ENCODE results near the gene RGS2. TPM values are rescaled to one million over a fixed set of nuclear protein-coding genes. Genes with fewer than 3 reads are reported as not detected.

Gene RGS2
- total and polyA plus RNA-seq, 9 of the 15 experiments (the other 6 are each of a cell fraction or from before 2014, with no cell fraction given): 2.5 to 5.4 (median 3.8) TPM

DNA sequence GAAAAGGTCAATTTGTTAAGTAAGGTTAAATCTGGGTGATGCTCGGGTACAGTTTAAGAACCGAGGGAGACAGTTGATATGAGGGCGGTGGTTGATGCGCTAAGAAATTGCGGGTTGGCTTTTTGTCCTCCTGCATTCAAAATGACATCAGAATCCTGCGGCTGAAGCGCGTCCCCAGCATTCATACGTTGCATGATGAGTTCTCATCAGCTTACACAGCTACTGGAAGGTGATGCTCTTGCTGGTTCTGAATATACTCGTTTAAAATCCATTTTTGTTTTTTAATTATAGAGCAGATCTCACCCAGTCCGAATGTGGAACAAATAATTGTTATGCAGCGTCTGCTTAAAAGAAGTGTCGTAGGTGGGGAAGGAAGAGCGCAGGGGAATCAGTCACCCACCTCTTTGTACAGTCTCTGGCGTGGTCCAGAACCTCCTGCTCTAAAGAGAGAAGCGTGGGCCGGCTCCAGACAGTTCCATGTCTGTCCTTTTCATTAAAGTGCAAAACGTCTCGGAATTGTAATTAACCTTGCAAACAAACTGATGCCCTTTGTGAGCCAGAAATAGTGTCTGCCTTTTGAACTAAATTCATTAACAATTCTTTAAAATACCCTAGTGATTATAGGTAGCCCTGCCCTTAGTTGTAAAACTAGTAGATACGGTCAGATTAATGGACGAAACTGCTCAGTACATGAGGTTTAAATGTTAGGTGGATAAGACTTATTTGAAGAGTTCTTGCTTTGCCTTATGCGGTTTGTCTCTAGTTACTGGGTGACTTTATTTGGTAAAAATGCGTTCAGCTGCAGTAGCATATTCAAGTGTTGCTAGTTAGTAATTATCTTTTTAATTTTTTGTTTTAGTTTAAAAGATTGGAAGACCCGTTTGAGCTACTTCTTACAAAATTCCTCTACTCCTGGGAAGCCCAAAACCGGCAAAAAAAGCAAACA, 741 bp downstream of the RGS2 start (continued):
- TF ChIP-seq, protein P1, sequence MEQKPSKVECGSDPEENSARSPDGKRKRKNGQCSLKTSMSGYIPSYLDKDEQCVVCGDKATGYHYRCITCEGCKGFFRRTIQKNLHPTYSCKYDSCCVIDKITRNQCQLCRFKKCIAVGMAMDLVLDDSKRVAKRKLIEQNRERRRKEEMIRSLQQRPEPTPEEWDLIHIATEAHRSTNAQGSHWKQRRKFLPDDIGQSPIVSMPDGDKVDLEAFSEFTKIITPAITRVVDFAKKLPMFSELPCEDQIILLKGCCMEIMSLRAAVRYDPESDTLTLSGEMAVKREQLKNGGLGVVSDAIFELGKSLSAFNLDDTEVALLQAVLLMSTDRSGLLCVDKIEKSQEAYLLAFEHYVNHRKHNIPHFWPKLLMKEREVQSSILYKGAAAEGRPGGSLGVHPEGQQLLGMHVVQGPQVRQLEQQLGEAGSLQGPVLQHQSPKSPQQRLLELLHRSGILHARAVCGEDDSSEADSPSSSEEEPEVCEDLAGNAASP (IDR thresholded peaks at IDR 0.05): no peak
- TF ChIP-seq ZNF316 (IDR thresholded peaks at IDR 0.05): no peak
- TF ChIP-seq ZNF324 (CRISPR knock-in tag; IDR thresholded peaks at IDR 0.05): no peak
- TF ChIP-seq, protein P2, sequence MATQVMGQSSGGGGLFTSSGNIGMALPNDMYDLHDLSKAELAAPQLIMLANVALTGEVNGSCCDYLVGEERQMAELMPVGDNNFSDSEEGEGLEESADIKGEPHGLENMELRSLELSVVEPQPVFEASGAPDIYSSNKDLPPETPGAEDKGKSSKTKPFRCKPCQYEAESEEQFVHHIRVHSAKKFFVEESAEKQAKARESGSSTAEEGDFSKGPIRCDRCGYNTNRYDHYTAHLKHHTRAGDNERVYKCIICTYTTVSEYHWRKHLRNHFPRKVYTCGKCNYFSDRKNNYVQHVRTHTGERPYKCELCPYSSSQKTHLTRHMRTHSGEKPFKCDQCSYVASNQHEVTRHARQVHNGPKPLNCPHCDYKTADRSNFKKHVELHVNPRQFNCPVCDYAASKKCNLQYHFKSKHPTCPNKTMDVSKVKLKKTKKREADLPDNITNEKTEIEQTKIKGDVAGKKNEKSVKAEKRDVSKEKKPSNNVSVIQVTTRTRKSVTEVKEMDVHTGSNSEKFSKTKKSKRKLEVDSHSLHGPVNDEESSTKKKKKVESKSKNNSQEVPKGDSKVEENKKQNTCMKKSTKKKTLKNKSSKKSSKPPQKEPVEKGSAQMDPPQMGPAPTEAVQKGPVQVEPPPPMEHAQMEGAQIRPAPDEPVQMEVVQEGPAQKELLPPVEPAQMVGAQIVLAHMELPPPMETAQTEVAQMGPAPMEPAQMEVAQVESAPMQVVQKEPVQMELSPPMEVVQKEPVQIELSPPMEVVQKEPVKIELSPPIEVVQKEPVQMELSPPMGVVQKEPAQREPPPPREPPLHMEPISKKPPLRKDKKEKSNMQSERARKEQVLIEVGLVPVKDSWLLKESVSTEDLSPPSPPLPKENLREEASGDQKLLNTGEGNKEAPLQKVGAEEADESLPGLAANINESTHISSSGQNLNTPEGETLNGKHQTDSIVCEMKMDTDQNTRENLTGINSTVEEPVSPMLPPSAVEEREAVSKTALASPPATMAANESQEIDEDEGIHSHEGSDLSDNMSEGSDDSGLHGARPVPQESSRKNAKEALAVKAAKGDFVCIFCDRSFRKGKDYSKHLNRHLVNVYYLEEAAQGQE (IDR thresholded peaks at IDR 0.05; ENCODE audit: borderline replicate concordance): 0 out of 2 replicates have a peak, but pooled peaks have one; percentile 0
- TF ChIP-seq, protein P2 (CRISPR knock-in tag; IDR thresholded peaks at IDR 0.05; ENCODE audit: low read depth): no peak
- no peak for TF ChIP-seq XRCC4 (IDR thresholded peaks at IDR 0.05; ENCODE audit: extremely low read depth, insufficient read depth, insufficient read length)
- TF ChIP-seq, protein P3, sequence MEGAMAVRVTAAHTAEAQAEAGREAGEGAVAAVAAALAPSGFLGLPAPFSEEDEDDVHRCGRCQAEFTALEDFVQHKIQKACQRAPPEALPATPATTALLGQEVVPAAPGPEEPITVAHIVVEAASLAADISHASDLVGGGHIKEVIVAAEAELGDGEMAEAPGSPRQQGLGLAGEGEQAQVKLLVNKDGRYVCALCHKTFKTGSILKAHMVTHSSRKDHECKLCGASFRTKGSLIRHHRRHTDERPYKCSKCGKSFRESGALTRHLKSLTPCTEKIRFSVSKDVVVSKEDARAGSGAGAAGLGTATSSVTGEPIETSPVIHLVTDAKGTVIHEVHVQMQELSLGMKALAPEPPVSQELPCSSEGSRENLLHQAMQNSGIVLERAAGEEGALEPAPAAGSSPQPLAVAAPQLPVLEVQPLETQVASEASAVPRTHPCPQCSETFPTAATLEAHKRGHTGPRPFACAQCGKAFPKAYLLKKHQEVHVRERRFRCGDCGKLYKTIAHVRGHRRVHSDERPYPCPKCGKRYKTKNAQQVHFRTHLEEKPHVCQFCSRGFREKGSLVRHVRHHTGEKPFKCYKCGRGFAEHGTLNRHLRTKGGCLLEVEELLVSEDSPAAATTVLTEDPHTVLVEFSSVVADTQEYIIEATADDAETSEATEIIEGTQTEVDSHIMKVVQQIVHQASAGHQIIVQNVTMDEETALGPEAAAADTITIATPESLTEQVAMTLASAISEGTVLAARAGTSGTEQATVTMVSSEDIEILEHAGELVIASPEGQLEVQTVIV (CRISPR knock-in tag; IDR thresholded peaks at IDR 0.05; ENCODE audit: borderline replicate concordance): no peak
- TF ChIP-seq BCOR (IDR thresholded peaks at IDR 0.05): no peak
- no peak for TF ChIP-seq GTF2A2 (tag; IDR thresholded peaks at IDR 0.05)
- TF ChIP-seq, protein P4, sequence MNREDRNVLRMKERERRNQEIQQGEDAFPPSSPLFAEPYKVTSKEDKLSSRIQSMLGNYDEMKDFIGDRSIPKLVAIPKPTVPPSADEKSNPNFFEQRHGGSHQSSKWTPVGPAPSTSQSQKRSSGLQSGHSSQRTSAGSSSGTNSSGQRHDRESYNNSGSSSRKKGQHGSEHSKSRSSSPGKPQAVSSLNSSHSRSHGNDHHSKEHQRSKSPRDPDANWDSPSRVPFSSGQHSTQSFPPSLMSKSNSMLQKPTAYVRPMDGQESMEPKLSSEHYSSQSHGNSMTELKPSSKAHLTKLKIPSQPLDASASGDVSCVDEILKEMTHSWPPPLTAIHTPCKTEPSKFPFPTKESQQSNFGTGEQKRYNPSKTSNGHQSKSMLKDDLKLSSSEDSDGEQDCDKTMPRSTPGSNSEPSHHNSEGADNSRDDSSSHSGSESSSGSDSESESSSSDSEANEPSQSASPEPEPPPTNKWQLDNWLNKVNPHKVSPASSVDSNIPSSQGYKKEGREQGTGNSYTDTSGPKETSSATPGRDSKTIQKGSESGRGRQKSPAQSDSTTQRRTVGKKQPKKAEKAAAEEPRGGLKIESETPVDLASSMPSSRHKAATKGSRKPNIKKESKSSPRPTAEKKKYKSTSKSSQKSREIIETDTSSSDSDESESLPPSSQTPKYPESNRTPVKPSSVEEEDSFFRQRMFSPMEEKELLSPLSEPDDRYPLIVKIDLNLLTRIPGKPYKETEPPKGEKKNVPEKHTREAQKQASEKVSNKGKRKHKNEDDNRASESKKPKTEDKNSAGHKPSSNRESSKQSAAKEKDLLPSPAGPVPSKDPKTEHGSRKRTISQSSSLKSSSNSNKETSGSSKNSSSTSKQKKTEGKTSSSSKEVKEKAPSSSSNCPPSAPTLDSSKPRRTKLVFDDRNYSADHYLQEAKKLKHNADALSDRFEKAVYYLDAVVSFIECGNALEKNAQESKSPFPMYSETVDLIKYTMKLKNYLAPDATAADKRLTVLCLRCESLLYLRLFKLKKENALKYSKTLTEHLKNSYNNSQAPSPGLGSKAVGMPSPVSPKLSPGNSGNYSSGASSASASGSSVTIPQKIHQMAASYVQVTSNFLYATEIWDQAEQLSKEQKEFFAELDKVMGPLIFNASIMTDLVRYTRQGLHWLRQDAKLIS (CRISPR knock-in tag; IDR thresholded peaks at IDR 0.05): peak; percentile 32; the same call in 1 of the 2 replicates
- no peak for TF ChIP-seq TRIM28 (IDR thresholded peaks at IDR 0.05)
